Measurements from ENCODE around the gene TMEM132D. TPM values are rescaled to one million over a fixed set of nuclear protein-coding genes. Genes with fewer than 3 reads are reported as not detected.

Gene TMEM132D
- total RNA-seq, 4 donors from 2014 or later = 0.15 to 0.94 TPM; not detected in 2

DNA sequence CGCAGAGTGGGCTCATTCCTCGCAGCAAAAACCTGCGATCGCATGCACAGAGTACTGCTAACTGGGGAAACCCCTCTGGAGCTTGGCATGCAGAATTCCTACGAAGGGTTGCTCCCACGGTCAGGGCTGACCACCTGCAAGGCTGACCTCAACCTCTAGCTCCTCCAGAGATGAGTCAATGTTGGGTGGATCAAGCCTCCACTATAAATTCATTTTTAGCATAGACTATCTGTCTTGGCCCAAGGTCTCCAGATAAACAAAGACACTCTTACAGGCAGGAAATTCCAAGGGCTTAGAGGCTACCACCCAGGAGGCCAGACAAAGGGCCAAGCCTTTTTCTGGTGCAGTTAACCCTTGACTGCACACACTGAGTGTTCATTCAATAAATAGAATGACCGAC lies 296.5 kb downstream of the TMEM132D start:
- Histone ChIP-seq H3K4me1 (no peaks in the 10 kb centered on the region), H3K4me3 (no peak overlapping the region)
- WGBS, 2 donors (ENCODE audit: low coverage in 1 of 2) = 0 to 28% methylated on average over 2 to 3 of the region's 7 CpGs

GRCh38 chr12:129606239-129606638 lies 297.6 kb downstream of the TMEM132D start:
- Histone ChIP-seq H3K27ac (no peak overlapping the region), H3K27me3 (peaks cover 17% of the 10 kb centered on the region), H3K9me3 (peaks cover 0 to under 1% (median 0%) of the 10 kb centered on the region in 3 donors), H3K4me1 (no peaks in the 10 kb centered on the region), H3K36me3 (no peaks in the 10 kb centered on the region), H3K4me3 (no peak overlapping the region)
- TF ChIP-seq POLR2AphosphoS5 (IDR thresholded peaks at IDR 0.05) = no peak
- TF ChIP-seq, protein P1, sequence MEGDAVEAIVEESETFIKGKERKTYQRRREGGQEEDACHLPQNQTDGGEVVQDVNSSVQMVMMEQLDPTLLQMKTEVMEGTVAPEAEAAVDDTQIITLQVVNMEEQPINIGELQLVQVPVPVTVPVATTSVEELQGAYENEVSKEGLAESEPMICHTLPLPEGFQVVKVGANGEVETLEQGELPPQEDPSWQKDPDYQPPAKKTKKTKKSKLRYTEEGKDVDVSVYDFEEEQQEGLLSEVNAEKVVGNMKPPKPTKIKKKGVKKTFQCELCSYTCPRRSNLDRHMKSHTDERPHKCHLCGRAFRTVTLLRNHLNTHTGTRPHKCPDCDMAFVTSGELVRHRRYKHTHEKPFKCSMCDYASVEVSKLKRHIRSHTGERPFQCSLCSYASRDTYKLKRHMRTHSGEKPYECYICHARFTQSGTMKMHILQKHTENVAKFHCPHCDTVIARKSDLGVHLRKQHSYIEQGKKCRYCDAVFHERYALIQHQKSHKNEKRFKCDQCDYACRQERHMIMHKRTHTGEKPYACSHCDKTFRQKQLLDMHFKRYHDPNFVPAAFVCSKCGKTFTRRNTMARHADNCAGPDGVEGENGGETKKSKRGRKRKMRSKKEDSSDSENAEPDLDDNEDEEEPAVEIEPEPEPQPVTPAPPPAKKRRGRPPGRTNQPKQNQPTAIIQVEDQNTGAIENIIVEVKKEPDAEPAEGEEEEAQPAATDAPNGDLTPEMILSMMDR (IDR thresholded peaks at IDR 0.05) = no peak
- TF ChIP-seq POLR2A (IDR thresholded peaks at IDR 0.05) = no peak
- TF ChIP-seq EP300 (IDR thresholded peaks at IDR 0.05) = no peak
- 93 to 94% methylated on average over 3 to 6 of the region's 7 CpGs for WGBS, 2 donors (ENCODE audit: low coverage in 1 of 2)
- no peak for ATAC-seq

More for the DNA sequence above, 296.5 kb downstream of the TMEM132D start:
- no peaks in the 10 kb centered on the region for H3K36me3 ChIP-seq
- TF ChIP-seq, protein P1 (IDR thresholded peaks at IDR 0.05) = no peak
- TF ChIP-seq POLR2A (IDR thresholded peaks at IDR 0.05) = no peak
- no peak for TF ChIP-seq EP300 (IDR thresholded peaks at IDR 0.05)
- TF ChIP-seq POLR2AphosphoS5 (IDR thresholded peaks at IDR 0.05) = no peak
- no peaks in the 10 kb centered on the region for H3K9me3 ChIP-seq
- no peak for ATAC-seq
- no peak overlapping the region for H3K27ac ChIP-seq
- H3K27me3 ChIP-seq = peaks cover 17% of the 10 kb centered on the region

DNA sequence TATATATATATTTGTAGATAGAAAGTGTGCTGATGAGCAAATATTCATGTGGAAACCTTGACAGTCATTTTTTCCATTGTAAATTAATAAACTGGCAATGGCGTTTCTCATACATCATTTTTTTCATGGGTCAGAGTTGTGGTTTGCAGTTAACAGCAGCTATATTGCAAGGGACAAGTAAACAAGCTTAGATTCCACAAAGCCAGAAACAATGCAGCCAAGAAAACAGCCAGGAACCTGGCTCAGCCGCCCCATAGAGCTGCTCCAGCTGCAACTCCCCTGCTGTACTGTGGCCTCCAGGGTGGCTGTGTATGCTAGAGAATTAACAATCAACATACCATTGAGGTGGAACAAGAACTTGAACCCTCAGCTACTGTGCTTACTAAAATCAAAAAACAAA lies 298.2 kb downstream of the TMEM132D start:
- peaks cover 17% of the 10 kb centered on the region for H3K27me3 ChIP-seq
- 22 to 57% methylated on average over 1 to 2 of the region's 2 CpGs for WGBS, 2 donors (ENCODE audit: low coverage in 1 of 2)

GRCh38 chr12:129604506-129604905 lies 299.3 kb downstream of the TMEM132D start:
- no peak for ATAC-seq
- TF ChIP-seq, protein P1 (IDR thresholded peaks at IDR 0.05) = no peak
- TF ChIP-seq POLR2AphosphoS5 (IDR thresholded peaks at IDR 0.05) = no peak
- TF ChIP-seq EP300 (IDR thresholded peaks at IDR 0.05) = no peak
- TF ChIP-seq POLR2A (IDR thresholded peaks at IDR 0.05) = no peak
- H3K4me3 ChIP-seq = no peak overlapping the region
- peaks cover 13% of the 10 kb centered on the region for H3K27me3 ChIP-seq
- no peaks in the 10 kb centered on the region for H3K4me1 ChIP-seq
- peaks cover 0 to 13% (median 0%) of the 10 kb centered on the region in 3 donors for H3K9me3 ChIP-seq
- H3K27ac ChIP-seq = no peak overlapping the region
- no peaks in the 10 kb centered on the region for H3K36me3 ChIP-seq
- WGBS, 2 donors (ENCODE audit: low coverage in 1 of 2) = 50 to 54% methylated on average over 4 of the region's 4 CpGs

More for the DNA sequence above, 298.2 kb downstream of the TMEM132D start:
- Histone ChIP-seq H3K4me1 (no peaks in the 10 kb centered on the region), H3K36me3 (no peaks in the 10 kb centered on the region), H3K27ac (no peak overlapping the region), H3K9me3 (peaks cover 0 to 6% (median 0%) of the 10 kb centered on the region in 3 donors), H3K4me3 (no peak overlapping the region)
- TF ChIP-seq, protein P1 (IDR thresholded peaks at IDR 0.05) = no peak
- no peak for TF ChIP-seq POLR2A (IDR thresholded peaks at IDR 0.05)
- TF ChIP-seq EP300 (IDR thresholded peaks at IDR 0.05) = no peak
- no peak for TF ChIP-seq POLR2AphosphoS5 (IDR thresholded peaks at IDR 0.05)
- no peak for ATAC-seq

GRCh38 chr12:129599406-129599805 lies 304.4 kb downstream of the TMEM132D start:
- Histone ChIP-seq H3K4me3 (no peak overlapping the region), H3K9me3 (peaks cover 0 to 13% (median 0%) of the 10 kb centered on the region in 3 donors), H3K27ac (no peak overlapping the region), H3K4me1 (no peaks in the 10 kb centered on the region), H3K27me3 (peaks cover 7% of the 10 kb centered on the region), H3K36me3 (no peaks in the 10 kb centered on the region)
- ATAC-seq = no peak
- TF ChIP-seq EP300 (IDR thresholded peaks at IDR 0.05) (no peak), POLR2AphosphoS5 (IDR thresholded peaks at IDR 0.05) (no peak), POLR2A (IDR thresholded peaks at IDR 0.05) (no peak)
- 33 to 71% methylated on average over 1 of the region's 1 CpG for WGBS, 2 donors (ENCODE audit: low coverage in 1 of 2)

All from gastroesophageal sphincter (tissue), 4 donors.